HAP-1 (cell line): ENCODE measurements around the gene EDRF1.

Experiments
- DNase-seq, 2 experiments: peaks; one replicate each; pipeline ENCODE4 v3.0.0-alpha.2; 2016 to 2020; ENCODE audit warnings: low spot score in 2 of 2
- H3K27me3 ChIP-seq: fragments of 250-450 bp; sonication (Bioruptor Pico); 2 replicates; pipeline ENCODE4 v1.5.1; 2020; ENCODE audit warnings: low read depth, mild to moderate bottlenecking, moderate library complexity
- H3K36me3 ChIP-seq: fragments of 250-450 bp; sonication (Bioruptor Pico); replicated peaks from 2 replicates; pipeline ENCODE4 v1.5.1; 2020; ENCODE audit warnings: mild to moderate bottlenecking
- H3K4me1 ChIP-seq: fragments of 250-450 bp; sonication (Bioruptor Pico); 2 replicates; pipeline ENCODE4 v1.5.1; 2020; ENCODE audit warnings: mild to moderate bottlenecking
- H3K4me3 ChIP-seq: fragments of 250-450 bp; sonication (Bioruptor Pico); 2 replicates; pipeline ENCODE4 v1.5.1; 2020; ENCODE audit warnings: mild to moderate bottlenecking, moderate library complexity
- H3K9me3 ChIP-seq: fragments of 250-450 bp; sonication (Bioruptor Pico); 2 replicates; pipeline ENCODE4 v1.5.1; 2020; ENCODE audit warnings: mild to moderate bottlenecking, moderate library complexity
- in situ Hi-C: fragments of 300-500 bp; cut with MboI; formaldehyde crosslinking; loops from 3 replicates; pipeline ENCODE4 v1.14.3; 2020; ENCODE audit warnings: low sequenced_read_pairs, inconsistent platforms, mixed read lengths

The EDRF1 gene

DNA sequence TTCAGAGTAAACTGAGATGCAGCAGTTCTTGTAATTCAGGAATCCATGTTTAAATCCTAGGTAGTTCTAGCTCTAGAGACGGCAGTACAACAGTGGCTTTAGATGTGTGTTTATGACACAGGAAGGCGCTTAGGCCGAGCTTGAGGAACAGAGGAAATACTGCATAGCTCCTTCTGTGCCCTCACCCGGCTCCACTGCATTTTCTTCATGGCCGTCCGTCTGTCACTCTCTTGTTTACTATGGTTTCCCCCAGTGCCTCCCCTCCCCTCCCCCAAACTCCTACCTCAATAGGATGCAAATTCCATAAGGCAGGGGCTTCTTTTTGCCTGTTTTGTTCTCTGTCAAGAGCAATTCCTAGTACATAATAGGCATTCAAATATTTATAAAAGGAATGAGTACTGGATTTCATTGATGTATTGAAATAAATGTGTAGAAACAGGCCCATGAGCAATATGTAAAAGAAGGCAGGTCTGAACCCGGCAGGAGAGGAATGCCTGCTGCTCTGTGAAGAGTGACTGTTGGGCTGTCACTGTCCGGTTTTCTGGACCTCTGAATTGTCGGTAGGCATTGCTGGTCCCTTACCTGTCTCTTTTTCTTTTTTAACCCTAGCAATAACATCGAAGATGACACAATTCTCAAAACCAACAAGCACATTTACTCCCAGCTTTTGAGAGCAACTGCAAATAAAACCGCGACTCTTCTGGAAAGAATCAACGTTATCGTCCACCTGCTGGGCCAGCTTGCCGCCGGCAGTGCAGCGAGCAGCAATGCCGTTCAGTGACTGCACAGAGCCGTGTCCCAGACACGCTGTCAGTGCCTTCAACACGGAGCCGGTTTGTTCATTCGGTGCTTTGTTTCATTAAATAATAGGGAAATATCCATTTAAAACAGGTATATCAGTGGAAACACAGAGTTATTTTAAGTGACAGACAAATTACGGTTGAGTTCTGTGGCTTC, 43.5 kb downstream of the EDRF1 start:
- Histone ChIP-seq H3K4me3 (no peak overlapping the region), H3K4me1 (peaks cover 21% of the 10 kb centered on the region), H3K27me3 (no peaks in the 10 kb centered on the region), H3K36me3 (peaks cover 33% of the 10 kb centered on the region), H3K9me3 (peaks cover 2% of the 10 kb centered on the region; the same call in 1 of the 2 replicates)
- peak; percentile 81 to 83 for DNase-seq
- in situ Hi-C loops = no loop called here

DNA sequence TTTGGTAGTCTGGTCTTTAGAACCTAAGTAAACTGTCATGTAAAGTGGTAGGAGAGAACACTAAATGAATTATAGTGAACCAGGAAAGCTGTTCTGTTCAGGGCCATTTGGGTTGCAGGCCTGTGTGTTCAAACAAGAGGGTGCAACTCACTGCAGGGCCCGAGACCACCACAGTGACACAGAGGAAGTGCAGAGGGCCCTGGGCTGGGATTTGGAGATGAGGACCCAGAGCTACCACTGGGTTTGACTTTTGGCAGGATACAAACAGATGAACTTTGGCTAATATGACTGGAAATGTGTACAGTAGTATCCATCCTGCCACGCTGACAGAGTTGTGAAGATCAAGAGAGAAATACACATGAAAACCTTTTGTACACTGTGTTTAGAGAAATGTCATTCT, 46.3 kb downstream of the EDRF1 start:
- no peak for DNase-seq
- Histone ChIP-seq H3K4me1 (peaks cover 21% of the 10 kb centered on the region), H3K27me3 (no peaks in the 10 kb centered on the region), H3K9me3 (peaks cover 2% of the 10 kb centered on the region; the same call in 1 of the 2 replicates), H3K36me3 (peaks cover 31% of the 10 kb centered on the region), H3K4me3 (no peak overlapping the region)
- in situ Hi-C loops = no loop called here

DNA sequence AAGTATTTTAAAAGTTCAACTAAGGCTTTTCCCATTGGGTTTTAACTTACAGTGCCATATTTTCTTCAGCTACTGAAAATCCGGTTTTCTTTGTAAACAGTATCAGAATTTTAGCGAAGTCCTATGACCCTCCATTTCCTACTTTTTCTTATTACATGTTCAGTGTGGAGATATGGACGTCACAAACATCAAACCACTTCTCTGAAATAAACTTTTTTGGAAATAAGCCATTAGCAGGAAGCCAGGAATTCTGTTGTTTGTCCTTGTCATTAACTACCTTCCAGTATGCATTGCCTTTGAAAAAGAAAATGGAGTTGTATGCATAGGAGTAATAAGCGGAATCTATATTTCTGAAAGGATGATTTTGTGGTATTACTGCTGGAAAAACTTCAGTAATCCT, 47.0 kb downstream of the EDRF1 start:
- H3K4me1 ChIP-seq = peaks cover 18% of the 10 kb centered on the region
- peaks cover 2% of the 10 kb centered on the region; the same call in 1 of the 2 replicates for H3K9me3 ChIP-seq
- H3K4me3 ChIP-seq = no peak overlapping the region
- no peaks in the 10 kb centered on the region for H3K27me3 ChIP-seq
- peaks cover 26% of the 10 kb centered on the region for H3K36me3 ChIP-seq
- DNase-seq = no peak
- in situ Hi-C loops = no loop called here

DNA sequence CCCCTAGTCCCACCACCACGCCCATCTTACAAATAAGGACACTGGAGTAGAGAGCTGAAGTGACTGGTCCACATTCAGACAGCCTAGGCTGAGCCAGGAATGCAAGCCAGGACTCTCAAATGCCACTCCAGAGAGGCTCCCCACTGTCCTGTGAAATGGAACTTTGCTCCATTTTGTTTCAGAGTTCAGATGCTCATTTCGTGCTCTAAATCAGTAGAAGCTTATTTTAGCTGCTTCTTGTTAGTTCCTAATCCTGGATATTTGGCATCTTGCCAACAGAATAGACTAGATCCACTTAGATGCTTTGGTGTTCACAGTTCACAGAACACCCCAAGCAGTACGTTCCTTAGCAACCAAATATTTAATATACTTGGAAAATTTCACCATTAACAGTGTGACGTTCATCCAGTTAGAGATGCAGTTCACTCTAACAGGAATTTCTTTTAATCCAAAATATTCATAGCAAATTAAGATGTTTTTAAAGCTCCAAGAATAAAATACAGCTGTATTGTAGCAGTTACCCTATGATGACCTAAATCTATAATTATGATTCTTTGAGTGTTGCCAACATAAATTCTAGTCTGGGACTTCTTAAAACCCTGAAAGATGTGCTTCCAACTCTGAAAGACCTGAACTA, 48.8 kb downstream of the EDRF1 start:
- Histone ChIP-seq H3K36me3 (peaks cover 21% of the 10 kb centered on the region), H3K9me3 (no peaks in the 10 kb centered on the region; the same call in 1 of the 2 replicates), H3K4me3 (no peak overlapping the region), H3K27me3 (no peaks in the 10 kb centered on the region), H3K4me1 (peaks cover 2% of the 10 kb centered on the region; the same call in 1 of the 2 replicates)
- in situ Hi-C loops = no loop called here
- no peak for DNase-seq

DNA sequence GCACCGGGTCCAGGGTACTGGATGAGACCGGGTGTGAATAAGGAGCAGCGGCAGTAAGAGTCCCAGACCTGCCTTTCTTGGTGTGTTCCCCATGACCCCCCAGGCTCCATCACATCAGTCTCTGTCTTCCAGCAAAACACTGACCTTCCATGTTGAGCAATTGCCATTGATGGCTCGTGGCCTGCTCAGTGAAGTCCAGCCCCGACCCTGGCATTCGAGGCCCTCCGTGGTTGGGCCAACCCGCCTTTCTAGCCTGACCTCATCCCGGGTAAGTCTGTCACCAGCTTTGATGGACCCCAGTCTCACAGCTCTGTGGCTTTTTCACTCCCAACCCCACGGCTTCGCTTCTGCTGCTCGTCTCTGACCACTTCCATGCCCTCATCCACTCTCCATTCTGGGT, 49.7 kb downstream of the EDRF1 start:
- no peaks in the 10 kb centered on the region for H3K4me1 ChIP-seq
- DNase-seq = no peak
- peaks cover 12% of the 10 kb centered on the region for H3K36me3 ChIP-seq
- no peak overlapping the region for H3K4me3 ChIP-seq
- H3K9me3 ChIP-seq = no peaks in the 10 kb centered on the region
- in situ Hi-C loops = no loop called here
- H3K27me3 ChIP-seq = no peaks in the 10 kb centered on the region

DNA sequence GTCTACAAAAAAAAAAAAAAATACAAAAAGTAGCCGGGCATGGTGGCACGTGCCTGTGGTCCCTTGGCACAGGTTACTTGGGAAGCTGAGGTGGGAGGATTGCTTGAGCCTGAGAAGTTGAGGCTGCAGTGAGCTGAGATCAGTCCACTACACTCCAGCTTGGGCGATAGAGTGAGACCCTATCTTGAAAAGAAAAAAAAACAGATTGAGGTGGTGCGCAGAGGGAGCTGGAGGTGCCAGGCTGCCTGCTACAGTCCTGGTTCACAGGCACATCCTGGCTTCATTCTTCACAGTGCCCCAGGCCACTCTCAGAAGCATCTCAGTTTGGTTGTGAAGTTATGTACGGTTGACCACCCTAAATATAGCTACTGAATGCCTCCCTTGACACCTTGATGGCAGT, 51.3 kb downstream of the EDRF1 start:
- Histone ChIP-seq H3K9me3 (no peaks in the 10 kb centered on the region), H3K4me1 (no peaks in the 10 kb centered on the region), H3K27me3 (no peaks in the 10 kb centered on the region), H3K4me3 (no peak overlapping the region), H3K36me3 (no peaks in the 10 kb centered on the region)
- in situ Hi-C loops = no loop called here
- no peak for DNase-seq

DNA sequence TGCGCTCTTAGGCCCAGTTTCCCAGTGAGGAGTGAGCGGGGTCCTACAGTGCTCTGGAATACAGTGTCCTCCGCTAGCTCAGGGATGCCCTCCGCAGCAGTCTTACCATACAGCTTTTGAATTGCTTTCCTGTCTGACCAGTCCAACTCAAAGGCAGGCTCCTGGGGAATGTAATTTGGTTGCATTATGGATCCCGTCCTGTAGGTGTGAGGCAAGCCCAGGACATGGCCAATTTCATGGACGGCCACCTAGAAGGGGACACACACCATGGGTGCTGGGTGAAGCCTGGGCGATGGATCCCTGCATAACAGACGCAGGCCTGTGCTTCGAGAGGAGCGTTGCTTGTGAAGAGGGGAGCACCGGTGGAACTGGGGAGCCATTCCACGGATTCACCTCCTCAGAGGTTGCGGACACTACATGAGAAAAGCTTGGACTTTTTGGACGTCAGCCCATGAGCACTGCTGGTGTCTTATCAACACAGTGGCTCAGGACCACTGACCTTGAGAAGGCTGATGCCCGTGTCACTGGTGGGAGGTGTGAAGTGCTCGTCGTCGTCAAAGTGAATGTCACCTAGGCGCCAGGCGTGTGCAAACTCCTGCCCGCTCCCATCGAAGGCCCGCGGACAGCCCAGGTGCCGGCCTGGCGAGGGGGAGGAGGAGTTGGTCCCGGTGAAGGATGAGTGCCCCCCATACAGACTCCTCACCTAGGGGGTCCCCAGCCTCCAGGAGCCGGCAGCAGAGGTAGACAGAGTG, 52.8 kb downstream of the EDRF1 start:
- in situ Hi-C loops = no loop called here
- H3K36me3 ChIP-seq = no peaks in the 10 kb centered on the region
- no peak for DNase-seq
- no peaks in the 10 kb centered on the region for H3K9me3 ChIP-seq
- H3K4me3 ChIP-seq = no peak overlapping the region
- no peaks in the 10 kb centered on the region for H3K27me3 ChIP-seq
- H3K4me1 ChIP-seq = no peaks in the 10 kb centered on the region

DNA sequence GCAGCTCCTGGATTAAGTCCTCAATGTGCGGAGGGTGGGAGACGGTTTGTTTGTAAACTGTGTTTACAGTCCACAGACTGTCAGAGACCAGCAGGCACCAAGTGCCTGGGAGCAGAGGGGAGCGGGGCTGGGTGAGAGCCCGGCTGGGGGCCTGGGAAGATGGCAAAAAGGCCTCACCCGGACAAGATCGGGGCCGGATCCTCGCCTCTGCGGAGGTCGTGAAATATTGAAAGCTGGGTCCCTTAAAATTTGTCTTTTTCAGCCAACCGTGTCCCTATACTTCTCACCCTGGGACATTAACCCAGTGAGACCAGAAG, 53.3 kb downstream of the EDRF1 start:
- no peaks in the 10 kb centered on the region for H3K36me3 ChIP-seq
- no peak overlapping the region for H3K4me3 ChIP-seq
- no peaks in the 10 kb centered on the region for H3K9me3 ChIP-seq
- DNase-seq = no peak
- no peaks in the 10 kb centered on the region for H3K4me1 ChIP-seq
- in situ Hi-C loops = no loop called here
- no peaks in the 10 kb centered on the region for H3K27me3 ChIP-seq

DNA sequence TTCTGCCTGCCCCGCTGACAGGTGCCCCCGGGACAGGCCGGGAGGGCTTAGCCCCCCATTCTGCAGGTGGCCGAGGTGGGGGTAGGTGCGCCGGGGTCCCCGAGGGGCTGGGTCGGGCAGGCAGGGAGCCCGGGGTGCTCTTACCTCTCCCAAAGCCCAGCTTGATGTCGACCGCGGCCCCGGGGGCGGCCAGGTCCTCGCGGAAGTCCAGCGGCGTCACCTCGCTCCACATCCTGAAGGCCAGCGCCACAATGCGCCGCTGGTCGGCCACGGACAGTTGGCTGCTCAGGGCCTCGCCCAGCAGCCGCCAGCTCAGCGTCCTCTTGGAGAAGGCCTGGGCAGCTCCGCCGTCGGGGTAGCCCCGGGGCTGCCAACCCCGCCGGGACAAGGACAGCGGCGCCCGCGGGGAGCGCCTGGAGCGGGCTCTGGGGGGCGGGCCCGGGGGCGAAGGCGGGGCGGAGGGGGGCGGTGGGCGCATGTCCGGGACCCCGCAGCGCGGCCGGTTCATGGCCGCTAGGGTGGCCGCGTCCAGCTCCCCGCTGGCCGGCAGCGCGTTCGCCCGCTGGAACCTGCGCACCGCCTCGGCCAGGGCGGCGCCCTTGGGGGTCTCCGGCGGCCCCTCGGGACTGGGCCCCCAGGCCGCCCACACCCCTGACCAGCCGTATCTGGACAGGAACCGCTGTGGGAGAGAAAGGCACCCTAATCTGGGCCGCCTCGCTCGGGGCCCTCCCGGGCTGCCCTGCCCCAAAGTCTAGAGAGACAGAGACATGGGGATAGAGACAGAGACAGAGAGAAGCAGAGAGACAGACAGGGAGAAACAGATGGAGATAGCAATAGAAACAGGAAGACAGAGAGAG, 54.4 kb downstream of the EDRF1 start:
- in situ Hi-C loops = no loop called here
- H3K4me1 ChIP-seq = no peaks in the 10 kb centered on the region

DNA sequence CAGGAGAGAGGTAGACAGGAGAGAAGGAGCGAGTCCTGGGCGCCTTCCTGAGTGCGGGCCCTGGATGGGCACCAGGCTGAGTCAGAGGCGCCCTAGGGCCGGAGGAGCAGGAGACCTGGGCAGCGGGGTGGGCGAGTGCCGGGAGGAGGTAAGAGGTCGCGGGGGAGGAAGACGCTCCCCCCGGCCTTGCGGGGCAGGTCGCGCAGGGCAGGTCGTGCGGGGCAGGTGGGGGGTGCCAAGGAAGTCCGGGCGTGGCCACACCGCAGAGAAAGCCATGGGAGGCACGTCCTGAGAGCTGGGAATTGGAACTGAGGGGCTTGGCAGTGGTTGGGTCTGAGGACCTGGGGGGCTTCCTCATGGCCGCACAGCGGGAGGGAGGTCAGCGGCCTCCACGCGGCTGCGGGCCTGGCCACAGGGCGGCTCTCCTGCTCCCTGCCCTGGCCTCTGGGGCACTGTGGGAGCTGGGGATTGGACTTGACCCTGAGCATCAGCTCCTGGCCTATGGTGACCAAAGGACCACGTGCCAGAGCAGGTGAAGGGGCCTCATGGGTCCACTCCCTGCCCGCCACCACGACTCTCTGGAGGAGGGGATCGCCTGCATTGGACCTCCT, 55.2 kb downstream of the EDRF1 start:
- Histone ChIP-seq H3K36me3 (no peaks in the 10 kb centered on the region), H3K9me3 (no peaks in the 10 kb centered on the region), H3K4me1 (no peaks in the 10 kb centered on the region), H3K4me3 (no peak overlapping the region), H3K27me3 (no peaks in the 10 kb centered on the region)
- no peak for DNase-seq
- in situ Hi-C loops = no loop called here

More for the DNA sequence above, 54.4 kb downstream of the EDRF1 start:
- DNase-seq = no peak
- Histone ChIP-seq H3K9me3 (no peaks in the 10 kb centered on the region), H3K36me3 (no peaks in the 10 kb centered on the region), H3K27me3 (no peaks in the 10 kb centered on the region), H3K4me3 (no peak overlapping the region)

DNA sequence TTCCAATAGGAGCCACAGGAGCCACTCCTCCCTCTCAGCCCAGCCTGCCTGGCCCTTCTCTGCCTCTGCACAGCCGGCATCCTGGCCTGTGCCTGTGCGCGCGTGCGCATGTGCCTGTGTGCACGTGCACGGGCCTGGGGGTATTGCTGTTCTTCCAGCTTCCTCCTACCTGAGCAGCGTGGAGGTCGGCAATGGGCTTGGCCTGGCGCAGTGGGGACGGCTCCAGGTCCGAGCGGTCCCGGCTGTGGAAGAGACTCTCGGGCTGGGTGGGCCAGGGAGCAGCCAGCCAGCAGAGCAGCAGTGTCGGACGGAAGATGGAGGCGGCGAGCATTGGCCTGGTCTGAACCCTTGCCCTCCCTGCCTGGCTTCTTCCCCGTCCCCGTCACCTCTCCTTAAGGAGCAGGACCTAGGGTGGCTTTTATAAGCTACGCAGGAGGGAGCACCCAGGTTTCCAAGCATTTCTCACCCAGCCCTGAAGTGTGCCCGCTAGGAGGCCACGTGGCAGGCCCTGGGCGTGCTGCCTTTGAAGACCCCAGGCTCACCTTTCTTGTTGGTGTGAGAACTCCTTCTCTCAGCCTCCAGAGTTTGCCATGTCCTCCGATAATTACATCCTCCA, 56.1 kb downstream of the EDRF1 start, which contains the start of gene MMP21:
TSS of gene MMP21 (minus strand) at position 331 of the 616 bp plus-strand sequence. CDS start at position 331, 0 bp downstream.
- H3K36me3 ChIP-seq = no peaks in the 10 kb centered on the region
- no peaks in the 10 kb centered on the region for H3K9me3 ChIP-seq
- no peak for DNase-seq
- no peaks in the 10 kb centered on the region for H3K4me1 ChIP-seq
- no peak within 1 kb of the TSS for H3K4me3 ChIP-seq
- in situ Hi-C loops = no loop called here
- H3K27me3 ChIP-seq = no peaks in the 10 kb centered on the region

DNA sequence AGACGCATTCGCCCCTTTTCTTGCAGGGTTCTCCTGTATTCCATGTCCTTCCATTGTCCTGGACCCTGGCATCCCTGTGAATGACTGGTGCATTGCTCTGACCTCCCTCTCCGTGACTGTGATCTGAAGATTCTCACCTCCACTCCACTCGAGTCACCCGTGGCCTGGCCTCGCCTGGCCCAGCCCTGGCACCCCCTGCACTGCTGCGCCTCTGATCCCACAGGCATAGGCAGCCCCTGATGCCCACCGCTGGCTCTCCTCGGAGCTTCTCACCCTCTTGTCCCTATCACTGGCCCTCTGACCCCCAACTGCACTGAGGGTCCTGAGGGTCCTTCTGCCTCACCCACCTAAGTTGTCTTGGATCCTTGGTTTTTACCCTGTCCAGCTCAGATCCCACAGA, 58.3 kb downstream of the EDRF1 start:
- H3K4me3 ChIP-seq = no peak overlapping the region
- in situ Hi-C loops = no loop called here
- H3K27me3 ChIP-seq = no peaks in the 10 kb centered on the region
- H3K4me1 ChIP-seq = no peaks in the 10 kb centered on the region
- no peaks in the 10 kb centered on the region for H3K9me3 ChIP-seq
- DNase-seq = no peak
- no peaks in the 10 kb centered on the region for H3K36me3 ChIP-seq
